Anterior cingulate cortex (tissue), 58 donors: ENCODE results near the gene CCDC157.
A peak's percentile ranks its signal among the peaks of the same experiment; 100 is the strongest.
"Not testable (repeated sequence)": the region's sequence is repeated elsewhere in the genome, so short reads cannot be mapped to it uniquely, and the experiment has no call there.

Experiments
- DNase-seq, 58 donors: peaks; one replicate each; lab custom pipeline; 2025; lab: John Stamatoyannopoulos, UW

CCDC157 gene

GRCh38 chr22:30325065-30325720 lies 31.6 kb upstream of the CCDC157 start:
- peak in 1 of 58 donors; percentile 6 for DNase-seq

- no peak for DNase-seq
Measured at GRCh38 chr22:30325724-30326254, 31.0 kb upstream of the CCDC157 start.

DNA sequence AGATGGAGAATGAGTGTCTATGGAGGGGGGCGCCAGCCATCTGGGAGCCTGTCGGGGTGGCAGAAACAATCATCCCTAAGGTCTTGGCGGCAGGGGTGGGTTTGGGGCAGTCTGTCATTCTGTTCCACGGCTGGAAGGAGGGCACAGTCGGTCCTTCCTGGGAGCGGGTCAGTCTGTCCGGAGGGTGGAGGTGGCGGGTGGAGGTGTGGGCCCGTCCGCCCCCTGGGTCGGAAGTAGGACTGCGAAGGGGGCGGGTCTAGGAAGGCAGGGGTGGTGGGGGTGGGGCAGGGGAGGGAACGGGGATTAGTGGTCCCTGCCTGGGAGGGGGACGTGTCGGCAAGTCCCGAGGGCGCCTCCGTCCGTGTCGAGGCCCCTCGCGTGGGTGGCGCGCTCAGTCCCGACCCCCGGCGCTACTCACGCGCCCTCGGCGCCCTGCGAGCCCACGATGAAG lies 30.5 kb upstream of the CCDC157 start:
- peak in 2 of 58 donors; percentile 46 to 51 for DNase-seq

DNA sequence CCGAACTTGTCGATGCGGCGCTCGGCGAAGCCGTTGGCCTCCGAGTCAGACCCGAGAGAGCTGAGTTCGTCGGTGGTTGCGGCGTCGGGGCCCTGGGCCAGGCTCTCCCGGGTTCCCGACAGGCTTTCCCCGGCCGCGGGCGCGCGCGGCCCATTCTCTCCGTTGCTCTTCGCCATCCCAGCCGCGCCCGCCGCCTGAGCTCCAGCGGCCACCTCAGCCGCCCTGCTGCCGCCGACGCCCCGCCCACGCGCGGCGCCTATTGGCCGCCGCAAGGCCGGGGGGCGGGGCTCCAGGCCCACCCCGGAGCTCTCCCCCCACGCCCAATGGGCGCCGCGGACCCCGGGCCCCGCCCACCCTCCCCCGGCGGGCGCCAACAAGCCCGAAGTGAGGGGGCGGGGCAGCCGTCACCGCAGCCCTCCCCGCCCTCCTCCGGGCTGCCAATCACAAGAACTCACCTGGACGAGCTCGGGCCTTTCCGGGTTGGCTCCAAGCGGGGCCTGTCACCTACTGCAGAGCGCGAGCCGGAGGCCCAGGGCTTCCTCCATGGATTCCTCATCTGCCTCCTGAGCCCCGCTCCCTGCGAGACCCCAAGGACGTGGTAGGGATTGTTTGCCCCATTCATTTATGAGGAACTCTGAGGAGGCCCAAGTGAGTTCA lies 30.0 kb upstream of the CCDC157 start, which contains the start of gene TBC1D10A:
Gene TBC1D10A (minus strand): TSS at position 236 of the 657 bp plus-strand sequence. CDS start 60 bp downstream, at position 176.
- DNase-seq: peak in 56 of 58 donors; percentile 21 to 93 (median 75)

GRCh38 chr22:30327864-30328345 lies 28.9 kb upstream of the CCDC157 start:
- no peak for DNase-seq

DNA sequence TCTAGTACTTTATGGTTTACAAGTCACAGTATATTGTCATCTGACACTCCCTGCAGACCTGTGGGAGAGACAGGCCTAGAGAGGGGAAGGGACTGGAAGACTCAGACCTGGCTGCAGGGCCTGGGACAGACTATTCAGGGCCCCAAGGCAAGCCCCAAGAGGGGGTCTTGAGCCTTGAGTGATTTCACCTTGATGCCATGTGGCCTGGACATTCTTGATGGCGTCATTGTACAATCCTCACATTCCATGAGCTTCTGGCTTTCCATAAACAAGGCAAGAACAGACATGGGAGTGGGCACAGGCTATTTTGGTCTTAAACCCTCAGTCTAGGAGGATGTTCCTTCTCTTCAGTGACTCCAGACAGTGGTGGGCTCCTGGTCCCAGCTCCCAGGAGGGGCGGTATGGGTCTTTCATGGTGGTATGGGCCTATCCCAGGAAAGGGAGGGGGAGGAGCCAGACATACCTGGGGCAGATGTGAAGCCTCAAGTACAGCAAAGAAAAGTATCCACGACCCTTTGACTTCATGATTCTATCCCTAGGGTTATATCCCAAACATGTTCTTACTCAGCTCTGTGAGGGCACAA lies 28.2 kb upstream of the CCDC157 start:
- no peak for DNase-seq

DNA sequence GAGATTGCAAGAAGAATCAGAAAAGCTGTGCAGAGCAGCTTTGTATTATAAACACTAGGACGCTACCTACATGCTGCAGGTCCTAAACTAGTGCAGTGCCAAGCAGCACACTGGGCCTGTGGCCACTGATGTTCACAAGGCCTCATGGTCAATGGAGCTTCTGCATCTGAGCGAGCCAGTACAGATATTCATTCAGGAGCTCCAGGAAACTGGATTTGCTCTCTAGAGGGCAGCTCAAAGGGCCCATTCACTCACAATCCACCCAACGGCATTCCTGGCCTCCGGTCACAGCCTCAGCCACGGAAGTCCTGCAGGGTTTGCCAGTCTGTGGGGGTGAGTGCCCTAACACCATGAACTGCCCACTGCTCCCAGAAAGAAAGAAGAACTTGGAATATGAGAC lies 24.3 kb upstream of the CCDC157 start:
- DNase-seq: peak in 43 of 58 donors; percentile 4 to 78 (median 34)

- DNase-seq: no peak
Measured at GRCh38 chr22:30332994-30333706, 23.7 kb upstream of the CCDC157 start.

GRCh38 chr22:30333707-30334087 lies 23.1 kb upstream of the CCDC157 start:
- DNase-seq: no peak

DNA sequence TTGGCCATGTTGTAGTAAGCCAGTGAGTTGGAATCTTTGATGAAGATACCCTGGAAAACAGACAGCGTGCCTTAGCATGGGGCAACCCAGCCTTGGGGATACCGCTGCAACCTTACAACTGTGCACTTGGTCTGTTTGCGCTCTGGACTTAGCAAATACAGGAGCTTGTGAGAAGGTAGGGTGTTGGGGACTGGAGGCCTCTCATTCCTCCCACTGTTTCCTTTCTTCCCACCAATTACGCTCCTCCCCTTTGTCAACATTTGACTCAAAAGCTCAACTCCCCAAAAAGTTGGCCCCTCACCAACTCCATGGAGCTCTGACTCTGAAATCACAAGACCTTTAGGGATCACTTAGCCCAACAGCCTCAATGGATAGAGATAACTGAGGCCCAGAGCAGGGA lies 22.2 kb upstream of the CCDC157 start:
- no peak for DNase-seq

DNA sequence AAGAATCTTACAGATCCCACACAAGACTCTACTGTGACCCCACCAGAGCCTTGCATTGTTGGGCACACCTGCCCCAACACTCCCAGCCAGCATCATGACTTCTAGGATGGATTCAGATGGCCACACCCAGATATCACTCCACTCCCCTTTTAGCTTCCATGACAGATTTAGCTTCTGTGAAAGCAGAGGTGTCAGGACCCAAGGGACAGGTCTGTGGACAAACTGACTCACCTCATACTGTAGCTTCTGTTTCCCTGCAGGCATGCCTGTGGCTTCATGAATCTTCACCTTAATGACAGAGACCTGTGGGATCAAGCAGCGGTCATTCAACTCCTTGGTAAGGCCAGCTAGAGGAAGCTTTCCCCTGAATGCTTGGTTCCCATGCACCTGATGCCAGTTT lies 21.6 kb upstream of the CCDC157 start:
- no peak for DNase-seq

GRCh38 chr22:30336752-30337460 lies 19.9 kb upstream of the CCDC157 start:
- peak in 33 of 58 donors; percentile 4 to 64 (median 27) for DNase-seq

GRCh38 chr22:30337461-30337778 lies 19.4 kb upstream of the CCDC157 start:
- DNase-seq: peak in 1 of 58 donors; percentile 2

DNA sequence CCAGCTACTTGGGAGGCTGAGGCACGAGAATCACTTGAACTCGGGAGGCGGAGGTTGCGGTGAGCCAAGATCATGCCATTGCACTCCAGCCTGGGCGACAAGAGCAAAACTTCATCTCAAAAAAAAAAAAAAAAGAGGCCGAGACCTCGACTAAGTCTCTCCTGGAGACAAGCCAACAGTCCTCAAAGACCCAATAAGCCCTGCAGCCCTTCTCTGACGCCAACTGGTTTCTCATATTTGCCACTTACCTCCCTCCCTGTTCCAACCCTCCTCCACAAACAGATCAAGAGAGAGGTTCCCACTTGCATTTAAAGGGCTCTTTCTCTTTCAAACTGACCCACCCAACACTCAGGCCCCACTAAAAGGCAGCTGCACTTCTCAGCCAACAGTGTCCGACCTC lies 18.5 kb upstream of the CCDC157 start:
- not testable (repeated sequence) for DNase-seq

GRCh38 chr22:30338802-30339201 lies 18.0 kb upstream of the CCDC157 start:
- no peak for DNase-seq

DNA sequence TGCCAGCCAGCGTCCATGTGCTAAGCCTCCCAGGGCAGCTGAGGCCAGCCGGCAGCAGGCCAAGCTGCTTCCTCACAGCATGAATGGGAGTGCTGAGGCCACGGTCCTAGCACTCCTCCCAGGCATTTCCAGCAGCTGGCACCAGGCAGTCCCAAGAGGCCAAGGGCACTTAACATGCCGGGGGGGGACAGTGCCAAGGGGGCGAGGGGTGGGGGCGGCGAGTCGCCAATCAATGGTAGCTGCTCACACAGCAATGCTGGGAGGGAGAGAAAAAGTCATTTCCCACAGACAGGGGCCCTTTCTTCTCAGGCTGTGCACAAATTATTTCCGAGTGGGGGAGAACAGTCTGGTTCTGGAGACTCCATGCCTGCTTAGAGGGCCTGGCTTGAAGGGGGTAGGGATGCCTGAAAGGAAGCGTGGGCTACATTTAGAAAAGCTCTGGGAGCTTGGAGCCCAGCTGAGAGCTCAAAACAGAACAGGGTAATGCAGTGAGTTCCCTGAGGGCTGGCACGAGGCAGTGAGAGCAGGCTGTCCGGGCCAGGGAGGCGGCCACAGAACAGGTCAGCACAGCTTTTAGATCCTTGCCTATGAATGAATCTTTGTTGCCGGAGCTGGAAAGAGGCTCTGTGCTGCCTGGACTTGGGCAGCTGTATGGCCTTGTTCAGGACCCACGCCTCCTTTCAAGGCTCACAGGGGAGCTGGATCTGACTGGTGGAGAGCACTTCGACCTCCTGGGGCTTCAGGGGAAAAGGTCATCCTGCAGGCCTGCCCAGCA lies 15.7 kb upstream of the CCDC157 start:
- peak; percentile 19 to 98 (median 85) for DNase-seq

- no peak for DNase-seq
Measured at GRCh38 chr22:30344447-30345200, 12.2 kb upstream of the CCDC157 start.

- no peak for DNase-seq
Measured at GRCh38 chr22:30347255-30347892, 9.4 kb upstream of the CCDC157 start.
